Measurements from ENCODE around the gene ST8SIA2. TPM values are rescaled to one million over a fixed set of nuclear protein-coding genes. Genes with fewer than 3 reads are reported as not detected.

The ST8SIA2 gene, protein sequence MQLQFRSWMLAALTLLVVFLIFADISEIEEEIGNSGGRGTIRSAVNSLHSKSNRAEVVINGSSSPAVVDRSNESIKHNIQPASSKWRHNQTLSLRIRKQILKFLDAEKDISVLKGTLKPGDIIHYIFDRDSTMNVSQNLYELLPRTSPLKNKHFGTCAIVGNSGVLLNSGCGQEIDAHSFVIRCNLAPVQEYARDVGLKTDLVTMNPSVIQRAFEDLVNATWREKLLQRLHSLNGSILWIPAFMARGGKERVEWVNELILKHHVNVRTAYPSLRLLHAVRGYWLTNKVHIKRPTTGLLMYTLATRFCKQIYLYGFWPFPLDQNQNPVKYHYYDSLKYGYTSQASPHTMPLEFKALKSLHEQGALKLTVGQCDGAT
- under 1 TPM in 2 of 4 donors, not detected in 2; 0.12 to 0.79 TPM for total RNA-seq
- under 1 TPM in 1 of 3 donors, not detected in 2; 0.03 TPM for polyA plus RNA-seq
- long read RNA-seq, donor 1: 0 reads
- long read RNA-seq, donor 2: 0 reads

DNA sequence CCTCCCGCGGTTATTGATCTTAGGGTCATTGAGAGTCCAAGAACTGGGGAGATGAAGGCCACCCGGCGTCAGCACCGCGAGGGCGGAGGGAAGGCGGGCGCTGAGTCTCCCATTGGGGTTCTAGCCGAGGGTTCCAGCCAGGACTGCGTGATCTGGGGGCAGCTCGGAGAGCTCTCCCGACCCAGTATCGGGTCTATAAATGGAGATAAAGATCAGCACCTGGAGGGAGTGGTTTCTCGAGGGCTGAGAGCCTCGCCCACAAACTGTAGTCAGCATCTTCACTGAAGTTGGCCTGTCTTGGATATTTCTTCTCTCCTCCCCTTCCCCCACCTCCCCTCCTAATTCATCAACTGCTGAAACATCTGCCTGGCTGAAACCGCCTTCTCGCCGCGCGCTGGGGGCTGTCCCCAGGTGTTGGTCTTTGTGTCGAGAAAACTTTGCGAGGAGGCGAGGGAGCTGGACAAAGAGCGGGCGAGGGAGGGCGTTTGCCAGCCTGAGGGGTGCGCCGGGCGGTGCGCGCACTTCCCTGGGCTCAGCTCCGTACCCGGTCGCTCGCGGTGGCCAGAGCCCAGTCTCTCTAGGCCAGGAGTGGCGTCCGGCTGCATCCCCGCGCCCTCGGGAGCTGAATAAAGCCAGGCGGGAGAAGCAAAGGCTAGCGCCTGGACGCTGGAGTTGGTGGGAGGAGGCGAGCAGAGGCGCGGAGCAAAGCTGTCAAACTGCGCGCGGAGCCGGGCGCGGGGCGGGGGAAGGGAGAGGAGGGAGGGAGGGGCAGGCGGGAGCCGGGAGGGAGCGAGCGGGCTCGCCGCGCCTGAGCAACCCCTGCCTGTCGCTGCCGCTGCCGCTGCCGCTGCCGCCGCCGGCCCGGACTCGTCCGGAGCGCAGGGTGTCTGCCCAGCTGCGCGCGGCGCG is at the start of gene ST8SIA2:
Gene ST8SIA2, plus strand, starts transcription at position 811 of the 909 bp plus-strand sequence. CDS start 184 bp downstream, outside the sequence.
- H3K9me3 ChIP-seq: no peaks in the 10 kb centered on the region
- peaks cover 0 to 84% (median 14%) of the 10 kb centered on the region in 3 donors for H3K27me3 ChIP-seq (ENCODE audit: insufficient read depth in 3 of 3, low read length in 2 of 3)
- no peak within 1 kb of the TSS for H3K27ac ChIP-seq
- TF ChIP-seq, protein P1, sequence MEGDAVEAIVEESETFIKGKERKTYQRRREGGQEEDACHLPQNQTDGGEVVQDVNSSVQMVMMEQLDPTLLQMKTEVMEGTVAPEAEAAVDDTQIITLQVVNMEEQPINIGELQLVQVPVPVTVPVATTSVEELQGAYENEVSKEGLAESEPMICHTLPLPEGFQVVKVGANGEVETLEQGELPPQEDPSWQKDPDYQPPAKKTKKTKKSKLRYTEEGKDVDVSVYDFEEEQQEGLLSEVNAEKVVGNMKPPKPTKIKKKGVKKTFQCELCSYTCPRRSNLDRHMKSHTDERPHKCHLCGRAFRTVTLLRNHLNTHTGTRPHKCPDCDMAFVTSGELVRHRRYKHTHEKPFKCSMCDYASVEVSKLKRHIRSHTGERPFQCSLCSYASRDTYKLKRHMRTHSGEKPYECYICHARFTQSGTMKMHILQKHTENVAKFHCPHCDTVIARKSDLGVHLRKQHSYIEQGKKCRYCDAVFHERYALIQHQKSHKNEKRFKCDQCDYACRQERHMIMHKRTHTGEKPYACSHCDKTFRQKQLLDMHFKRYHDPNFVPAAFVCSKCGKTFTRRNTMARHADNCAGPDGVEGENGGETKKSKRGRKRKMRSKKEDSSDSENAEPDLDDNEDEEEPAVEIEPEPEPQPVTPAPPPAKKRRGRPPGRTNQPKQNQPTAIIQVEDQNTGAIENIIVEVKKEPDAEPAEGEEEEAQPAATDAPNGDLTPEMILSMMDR (IDR thresholded peaks at IDR 0.05): no peak
- 7 to 8% (median 8%) methylated on average over 47 to 78 of the region's 78 CpGs for WGBS, 3 donors
- intact Hi-C loops (cut with DNase I): loop anchor here in 1 of 2 donors (10.0 kb wide), 1 partner anchor 321 kb away; no protein-coding TSS in a partner anchor
- no peaks in the 10 kb centered on the region for H3K36me3 ChIP-seq (ENCODE audit: insufficient read depth in 1 of 2, low read depth in 1 of 2)
- H3K4me1 ChIP-seq: no peaks in the 10 kb centered on the region
- peak within 1 kb of the TSS; percentile 61 for H3K4me3 ChIP-seq
- DNase-seq (peak; percentile 31 to 59), ATAC-seq (peak; percentile 52 to 74 (median 68))

DNA sequence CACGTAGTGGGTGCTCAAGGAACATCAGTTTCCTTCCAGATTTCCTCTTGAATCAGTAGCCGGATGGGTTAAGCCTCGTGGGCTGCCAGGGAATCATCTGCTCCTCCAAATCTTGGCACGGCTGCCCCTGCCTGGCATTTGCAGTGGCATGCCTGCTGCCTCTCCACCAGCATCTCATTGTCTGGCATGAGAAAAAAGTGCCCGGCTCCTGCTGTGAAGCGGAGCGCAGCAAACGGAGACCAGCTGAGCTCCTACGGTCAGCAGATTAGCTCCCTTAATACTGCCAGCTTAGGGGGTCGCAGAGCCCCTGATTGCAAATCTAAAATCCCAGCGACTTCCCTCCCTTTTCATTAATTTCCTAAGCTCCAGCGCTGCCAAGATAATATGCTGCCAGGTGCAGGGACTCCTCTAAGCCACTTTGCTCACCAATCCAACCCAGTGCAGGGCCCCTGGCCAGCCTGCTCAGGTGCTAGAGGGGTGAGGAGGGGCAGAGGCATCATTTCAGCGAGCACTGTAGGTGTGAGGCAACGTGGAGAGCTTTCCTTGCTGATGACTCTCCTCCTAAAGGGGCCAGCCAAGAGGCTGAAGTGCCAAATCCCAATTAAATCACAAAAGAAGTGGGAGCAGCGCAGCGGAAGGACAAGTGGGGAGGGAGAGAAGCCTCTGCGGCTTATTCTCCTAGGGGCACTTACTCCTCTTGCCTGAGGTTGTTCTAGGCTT is 49.6 kb upstream of the ST8SIA2 start:
- DNase-seq (peak in 1 of 2 donors; percentile 31), ATAC-seq (peak in 2 of 4 donors; percentile 30 to 40)
- H3K36me3 ChIP-seq (ENCODE audit: insufficient read depth in 1 of 2, low read depth in 1 of 2): no peaks in the 10 kb centered on the region
- no peaks in the 10 kb centered on the region for H3K9me3 ChIP-seq
- intact Hi-C loops (cut with DNase I): no loop called here
- 12 to 20% (median 19%) methylated on average over 17 of the region's 17 CpGs for WGBS, 3 donors
- TF ChIP-seq, protein P1 (IDR thresholded peaks at IDR 0.05): no peak
- H3K27ac ChIP-seq: no peak overlapping the region
- H3K27me3 ChIP-seq (ENCODE audit: insufficient read depth in 3 of 3, low read length in 2 of 3): peaks cover 0 to 23% (median 4%) of the 10 kb centered on the region in 3 donors
- H3K4me3 ChIP-seq: no peak overlapping the region
- no peaks in the 10 kb centered on the region for H3K4me1 ChIP-seq

DNA sequence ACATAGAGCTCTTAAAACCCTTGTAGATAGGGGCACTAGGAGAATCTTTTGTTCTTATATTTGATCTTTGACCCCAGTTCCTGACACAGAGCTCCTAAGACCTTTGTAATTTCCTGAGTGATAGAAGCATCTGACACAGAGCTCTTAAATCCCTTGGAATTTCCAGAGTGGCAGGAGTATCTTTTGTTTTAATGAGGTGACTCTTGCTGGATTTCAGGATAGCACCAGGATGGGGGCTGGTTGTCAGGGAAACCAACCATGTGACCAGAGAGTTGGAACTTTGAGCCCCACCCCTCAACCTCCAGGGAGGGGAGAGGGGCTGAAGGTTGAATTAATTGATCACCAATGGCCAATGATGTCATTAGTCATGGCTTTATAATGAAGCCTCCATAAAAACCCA is 47.6 kb upstream of the ST8SIA2 start:
- DNase-seq (no peak), ATAC-seq (no peak)
- intact Hi-C loops (cut with DNase I): no loop called here
- no peaks in the 10 kb centered on the region for H3K9me3 ChIP-seq
- H3K27me3 ChIP-seq (ENCODE audit: insufficient read depth in 3 of 3, low read length in 2 of 3): peaks cover 0 to 19% (median 4%) of the 10 kb centered on the region in 3 donors
- no peaks in the 10 kb centered on the region for H3K4me1 ChIP-seq
- no peaks in the 10 kb centered on the region for H3K36me3 ChIP-seq (ENCODE audit: insufficient read depth in 1 of 2, low read depth in 1 of 2)
- H3K27ac ChIP-seq: no peak overlapping the region
- H3K4me3 ChIP-seq: no peak overlapping the region
- TF ChIP-seq, protein P1 (IDR thresholded peaks at IDR 0.05): no peak

DNA sequence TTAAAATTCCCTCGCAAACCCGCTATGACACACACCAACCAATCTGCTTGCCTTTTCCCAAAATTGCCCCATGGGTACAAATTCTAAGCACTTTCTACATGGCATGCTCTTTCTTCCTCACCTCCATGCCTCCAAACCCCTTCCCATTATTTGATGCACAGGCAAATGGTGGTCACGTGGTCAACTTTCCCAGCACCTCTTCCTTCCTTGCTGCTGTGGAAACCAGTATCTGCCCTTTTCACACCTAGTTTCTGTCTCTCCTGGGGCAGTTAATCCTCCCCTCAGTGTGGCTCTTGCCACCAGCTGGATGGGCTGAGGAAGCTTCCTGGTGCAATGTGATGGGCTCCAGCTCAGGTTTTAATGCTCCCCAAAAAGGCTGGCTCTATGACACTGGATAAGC is 38.4 kb upstream of the ST8SIA2 start:
- no peak overlapping the region for H3K4me3 ChIP-seq
- H3K27me3 ChIP-seq (ENCODE audit: insufficient read depth in 3 of 3, low read length in 2 of 3): no peaks in the 10 kb centered on the region
- ATAC-seq: no peak
- H3K9me3 ChIP-seq: no peaks in the 10 kb centered on the region
- no peaks in the 10 kb centered on the region for H3K4me1 ChIP-seq
- TF ChIP-seq, protein P1 (IDR thresholded peaks at IDR 0.05): no peak
- H3K36me3 ChIP-seq (ENCODE audit: insufficient read depth in 1 of 2, low read depth in 1 of 2): no peaks in the 10 kb centered on the region
- H3K27ac ChIP-seq: no peak overlapping the region
- intact Hi-C loops (cut with DNase I): no loop called here
- WGBS, 3 donors: 91 to 93% (median 92%) methylated on average over 3 of the region's 3 CpGs
- DNase-seq: no peak

Measured in psoas muscle (tissue), 8 donors.